IMR-90 (cell line): ENCODE measurements around the gene ANKIB1. TPM values are rescaled to one million over a fixed set of nuclear protein-coding genes. Genes with fewer than 3 reads are reported as not detected.

Experiments
- ATAC-seq: fragments of 200-7000 bp; cut with Tn5 transposase; 2 replicates; pipeline ENCODE4 v1.9.1; 2020; ENCODE audit warnings: low read depth, mild to moderate bottlenecking, moderate library complexity
- BruUV-seq: library from RNA; stranded (reverse); fragments of 400-500 nt; replicated peaks from 2 replicates; lab custom pipeline; 2021; lab: Mats Ljungman, UMichigan
- CTCF ChIA-PET: fragments of 300-600 bp; formaldehyde crosslinking; extraction: SDS; loops from one replicate; lab custom pipeline; 2021; ENCODE audit warnings: antibody characterized with exemption; lab: Yijun Ruan, JAX
- POLR2A ChIA-PET: fragments of 300-600 bp; sonication (Branson Sonifier 250); formaldehyde crosslinking; loops from one replicate; lab custom pipeline; 2022; ENCODE audit warnings: antibody characterized with exemption; ENCODE audit not compliant: unreplicated experiment; lab: Charles Lee
- DNase-seq: peaks from one replicate; pipeline ENCODE4 v3.0.0; 2013
- H2AFZ ChIP-seq: replicated peaks from 2 replicates; pipeline ENCODE3; 2013; ENCODE audit warnings: low read length, mild to moderate bottlenecking; ENCODE audit not compliant: poor library complexity
- H2AK5ac ChIP-seq: 2 replicates; pipeline ENCODE4 v1.6.1; 2013; ENCODE audit warnings: low read depth, low read length, inconsistent platforms
- H2AK9ac ChIP-seq: replicated peaks from 2 replicates; pipeline ENCODE3; 2013; ENCODE audit warnings: mild to moderate bottlenecking, low read depth, low read length, moderate library complexity; ENCODE audit not compliant: poor library complexity
- H2BK120ac ChIP-seq: 2 replicates; pipeline ENCODE4 v1.6.1; 2013; ENCODE audit warnings: low read depth, low read length, inconsistent platforms
- H2BK15ac ChIP-seq: 3 replicates; pipeline ENCODE4 v1.6.1; 2013; ENCODE audit warnings: low read depth, low read length, inconsistent platforms
- H2BK20ac ChIP-seq: 2 replicates; pipeline ENCODE4 v1.6.1; 2013; ENCODE audit warnings: low read depth, mild to moderate bottlenecking, inconsistent platforms, low read length, moderate library complexity
- H2BK5ac ChIP-seq: 2 replicates; pipeline ENCODE4 v1.6.1; 2013; ENCODE audit warnings: mild to moderate bottlenecking, low read depth, low read length, inconsistent platforms; ENCODE audit not compliant: poor library complexity, severe bottlenecking
- H3K14ac ChIP-seq: replicated peaks from 2 replicates; pipeline ENCODE4 v1.6.1; 2013; ENCODE audit warnings: low read depth, low read length, inconsistent platforms
- H3K18ac ChIP-seq: 2 replicates; pipeline ENCODE4 v1.6.1; 2013; ENCODE audit warnings: low read depth, low read length, control low read depth
- H3K23ac ChIP-seq: 2 replicates; pipeline ENCODE4 v1.6.1; 2013; ENCODE audit warnings: low read depth, low read length, inconsistent platforms
- H3K27ac ChIP-seq: 2 replicates; pipeline ENCODE4 v1.5.1; 2013; ENCODE audit warnings: mild to moderate bottlenecking, control low read depth, low read length; ENCODE audit not compliant: insufficient read depth
- H3K27me3 ChIP-seq: 2 replicates; pipeline ENCODE4 v1.6.1; 2013; ENCODE audit warnings: low read length; ENCODE audit not compliant: control insufficient read depth, insufficient read depth
- H3K36me3 ChIP-seq: 2 replicates; pipeline ENCODE4 v1.6.1; 2013; ENCODE audit warnings: low read length, mixed read lengths; ENCODE audit not compliant: control insufficient read depth, insufficient read depth
- H3K4ac ChIP-seq: 2 replicates; pipeline ENCODE4 v1.6.1; 2013; ENCODE audit warnings: low read depth, low read length, inconsistent platforms
- H3K4me1 ChIP-seq: 2 replicates; pipeline ENCODE4 v1.6.1; 2013; ENCODE audit warnings: low read length, mixed read lengths; ENCODE audit not compliant: control insufficient read depth, insufficient read depth
- H3K4me2 ChIP-seq: 2 replicates; pipeline ENCODE4 v1.6.1; 2013; ENCODE audit warnings: low read depth, mild to moderate bottlenecking, control low read depth, low read length, moderate library complexity
- H3K4me3 ChIP-seq: 2 replicates; pipeline ENCODE4 v1.5.1; 2013; ENCODE audit warnings: low read depth, mild to moderate bottlenecking, control low read depth, low read length, moderate library complexity; ENCODE audit not compliant: insufficient read depth
- H3K56ac ChIP-seq: 2 replicates; pipeline ENCODE4 v1.6.1; 2013; ENCODE audit warnings: low read length, inconsistent platforms; ENCODE audit not compliant: insufficient read depth; ENCODE audit errors: extremely low read depth
- H3K79me1 ChIP-seq, 2 experiments: 2 replicates each; pipeline ENCODE4 v1.6.1; 2013; ENCODE audit warnings: low read length in 2 of 2, inconsistent platforms in 1 of 2, low read depth in 1 of 2
- H3K9ac ChIP-seq: 2 replicates; pipeline ENCODE4 v1.6.1; 2013; ENCODE audit warnings: low read depth, low read length, control low read depth
- H3K9me1 ChIP-seq: 2 replicates; pipeline ENCODE4 v1.6.1; 2013; ENCODE audit warnings: low read length, inconsistent platforms; ENCODE audit not compliant: insufficient read depth
- H3K9me3 ChIP-seq: 2 replicates; pipeline ENCODE4 v1.6.1; 2013; ENCODE audit warnings: low read length; ENCODE audit not compliant: control insufficient read depth, insufficient read depth
- H4K20me1 ChIP-seq: 2 replicates; pipeline ENCODE4 v1.6.1; 2013; ENCODE audit warnings: low read length, inconsistent platforms; ENCODE audit not compliant: insufficient read depth
- H4K5ac ChIP-seq: 2 replicates; pipeline ENCODE4 v1.6.1; 2013; ENCODE audit warnings: mild to moderate bottlenecking, low read depth, low read length, control low read depth
- H4K8ac ChIP-seq, 2 experiments: 2 replicates each; pipeline ENCODE4 v1.6.1; 2013; ENCODE audit warnings: low read depth in 2 of 2, low read length in 2 of 2, control low read depth in 1 of 2, inconsistent platforms in 1 of 2
- H4K91ac ChIP-seq: 2 replicates; pipeline ENCODE4 v1.6.1; 2013; ENCODE audit warnings: low read depth, low read length, inconsistent platforms; ENCODE audit not compliant: insufficient read depth
- BHLHE40 ChIP-seq: fragments of 150-350 bp; IDR thresholded peaks from 2 replicates; pipeline ENCODE4 v1.6.1; 2016; ENCODE audit warnings: mild to moderate bottlenecking, low read depth, low read length
- CEBPB ChIP-seq: IDR thresholded peaks from 2 replicates; pipeline ENCODE4 v1.6.1; 2012; ENCODE audit warnings: low read depth, low read length, improper control_type of control experiment
- CHD1 ChIP-seq: IDR thresholded peaks from 2 replicates; pipeline ENCODE4 v1.6.1; 2012; ENCODE audit warnings: low read depth, low read length, improper control_type of control experiment
- FOS ChIP-seq: fragments of 150-350 bp; IDR thresholded peaks from 2 replicates; pipeline ENCODE4 v1.6.1; 2016; ENCODE audit warnings: low read depth, low read length
- MAFK ChIP-seq: IDR thresholded peaks from 2 replicates; pipeline ENCODE4 v1.6.1; 2012; ENCODE audit warnings: low read depth, low read length, improper control_type of control experiment
- MAZ ChIP-seq: IDR thresholded peaks from 2 replicates; pipeline ENCODE4 v1.6.1; 2012; ENCODE audit warnings: low read depth, mild to moderate bottlenecking, low read length, improper control_type of control experiment, moderate library complexity, borderline replicate concordance
- MXI1 ChIP-seq: IDR thresholded peaks from 2 replicates; pipeline ENCODE4 v1.6.1; 2012; ENCODE audit warnings: low read depth, mild to moderate bottlenecking, low read length, moderate library complexity, borderline replicate concordance
- NFE2L2 ChIP-seq: fragments of 150-350 bp; IDR thresholded peaks from 2 replicates; pipeline ENCODE4 v1.6.1; 2016; ENCODE audit warnings: low read depth, mild to moderate bottlenecking, low read length
- POLR2A ChIP-seq: IDR thresholded peaks from 2 replicates; pipeline ENCODE4 v1.6.1; 2012; ENCODE audit warnings: mild to moderate bottlenecking, low read depth, low read length
- RAD21 ChIP-seq: IDR thresholded peaks from 2 replicates; pipeline ENCODE4 v1.6.1; 2012; ENCODE audit warnings: low read length, improper control_type of control experiment
- RCOR1 ChIP-seq: IDR thresholded peaks from 2 replicates; pipeline ENCODE4 v1.6.1; 2012; ENCODE audit warnings: mild to moderate bottlenecking, low read length, improper control_type of control experiment; ENCODE audit not compliant: insufficient replicate concordance
- RFX5 ChIP-seq: IDR thresholded peaks from 2 replicates; pipeline ENCODE4 v1.8.0; 2012; ENCODE audit warnings: low read depth, mild to moderate bottlenecking, low read length, moderate library complexity
- SMC3 ChIP-seq: fragments of 150-350 bp; IDR thresholded peaks from 2 replicates; pipeline ENCODE4 v1.6.1; 2016; ENCODE audit warnings: low read depth, mild to moderate bottlenecking, antibody characterized with exemption, low read length, moderate library complexity
- WGBS, 2 experiments: methylation state at CpG; one replicate each; pipeline versions ENCODE4 v1.1.5 to v1.1.7; 2013; ENCODE audit warnings: missing lambda C conversion rate in 2 of 2; ENCODE audit not compliant: insufficient read length in 1 of 2; ENCODE audit errors: extremely low coverage in 2 of 2; 5-methylcytosine and 5-hydroxymethylcytosine counted together
- dilution Hi-C: fragments of 300-500 bp; cut with HindIII; formaldehyde crosslinking; loops from one replicate; pipeline ENCODE4 v1.14.3; 2018; ENCODE audit warnings: low sequenced_read_pairs; ENCODE audit not compliant: unreplicated experiment
- in situ Hi-C: fragments of 300-500 bp; cut with MboI; formaldehyde crosslinking; loops from 3 replicates; pipeline ENCODE4 v1.14.3; 2019; ENCODE audit warnings: low sequenced_read_pairs, inconsistent platforms, mixed read lengths
- intact Hi-C: fragments of 100-400 bp; cut with micrococcal nuclease; formaldehyde crosslinking; loops from 2 replicates; pipeline ENCODE4 v1.10.0; 2022
- polyA plus RNA-seq, 3 experiments: library from polyadenylated mRNA; depleted of rRNA; stranded (reverse); fragments of >200 nt; gene quantifications; 2 replicates each; pipeline ENCODE4 v1.2.3, GENCODE V29; 2012; ENCODE audit warnings: low replicate concordance in 1 of 3
- total RNA-seq: library from RNA; depleted of rRNA; stranded (reverse); fragments of >200 nt; gene quantifications from 2 replicates; pipeline ENCODE4 v1.2.3, GENCODE V29; 2012
- TF ChIP-seq, protein P1 (sequence below): conservative IDR thresholded peaks from 2 replicates; pipeline ENCODE4 v1.5.1; 2012; ENCODE audit warnings: mild to moderate bottlenecking, low read depth, low read length, improper control_type of control experiment
- TF ChIP-seq, protein P2 (sequence below): fragments of 150-350 bp; IDR thresholded peaks from 2 replicates; pipeline ENCODE4 v1.6.1; 2017; ENCODE audit warnings: mild to moderate bottlenecking, antibody characterized with exemption, low read length, low read depth
- TF ChIP-seq, protein P3 (sequence below): fragments of 150-350 bp; IDR thresholded peaks from 2 replicates; pipeline ENCODE4 v1.6.1; 2016; ENCODE audit warnings: low read depth, mild to moderate bottlenecking, low read length, moderate library complexity, borderline replicate concordance

ANKIB1 gene
- total and polyA plus RNA-seq, 2 of the 4 experiments (the other 2 are of a cell fraction), result 18.7 to 33.9 TPM

DNA sequence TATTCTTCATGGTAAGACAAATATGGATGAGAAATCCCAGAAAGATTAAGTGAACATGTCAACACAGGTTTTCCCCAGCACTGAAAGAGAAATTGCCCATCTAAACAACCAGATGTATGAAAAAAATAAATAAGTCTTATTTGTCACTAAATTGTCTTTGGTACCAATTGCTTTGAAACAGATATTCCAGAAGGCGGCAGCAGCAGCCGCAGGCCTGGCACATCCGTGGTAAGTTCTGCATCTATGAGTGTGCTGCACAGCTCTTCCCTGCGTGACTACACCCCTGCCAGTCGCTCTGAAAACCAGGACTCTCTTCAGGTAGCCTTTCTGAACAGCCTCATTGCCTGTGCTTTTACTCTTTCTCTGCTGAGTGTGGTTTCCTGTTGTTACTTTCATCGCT, 151.8 kb downstream of the ANKIB1 start:
- no TSS peak for BruUV-seq
- Histone ChIP-seq H2AK9ac (no peak overlapping the region), H3K4me2 (no peak overlapping the region), H3K18ac (no peak overlapping the region), H3K56ac (no peak overlapping the region), H3K9ac (no peak overlapping the region), H3K9me3 (no peaks in the 10 kb centered on the region), H2BK5ac (no peak overlapping the region), H3K36me3 (peaks cover 21% of the 10 kb centered on the region), H3K4ac (no peak overlapping the region), H2AFZ (no peak overlapping the region), H3K79me1 (no peaks in the 10 kb centered on the region), H2BK15ac (no peak overlapping the region), H4K91ac (no peak overlapping the region), H3K14ac (no peak overlapping the region), H3K27ac (no peak overlapping the region), H4K5ac (no peak overlapping the region), H2BK120ac (no peak overlapping the region), H3K4me1 (no peaks in the 10 kb centered on the region), H4K8ac (no peak overlapping the region), H3K27me3 (no peaks in the 10 kb centered on the region), H3K23ac (no peak overlapping the region), H2AK5ac (no peak overlapping the region), H3K4me3 (no peak overlapping the region), H2BK20ac (no peak overlapping the region), H4K20me1 (no peaks in the 10 kb centered on the region), H3K9me1 (no peaks in the 10 kb centered on the region)
- CTCF ChIA-PET, result no interaction called here
- dilution Hi-C loops (no loop called here), in situ Hi-C loops (no loop called here), intact Hi-C loops (no loop called here)
- POLR2A ChIA-PET, result no interaction called here
- 95% methylated on average over 3 of the region's 6 CpGs; no CpG with 5 or more reads in 1 of the 2 experiments for WGBS, 2 experiments
- TF ChIP-seq CHD1 (no peak), RFX5 (no peak), MAZ (no peak), NFE2L2 (no peak), BHLHE40 (no peak), CEBPB (no peak), RAD21 (no peak), RCOR1 (no peak), MAFK (no peak), MXI1 (no peak), POLR2A (no peak), FOS (no peak), SMC3 (no peak)
- TF ChIP-seq, protein P1, sequence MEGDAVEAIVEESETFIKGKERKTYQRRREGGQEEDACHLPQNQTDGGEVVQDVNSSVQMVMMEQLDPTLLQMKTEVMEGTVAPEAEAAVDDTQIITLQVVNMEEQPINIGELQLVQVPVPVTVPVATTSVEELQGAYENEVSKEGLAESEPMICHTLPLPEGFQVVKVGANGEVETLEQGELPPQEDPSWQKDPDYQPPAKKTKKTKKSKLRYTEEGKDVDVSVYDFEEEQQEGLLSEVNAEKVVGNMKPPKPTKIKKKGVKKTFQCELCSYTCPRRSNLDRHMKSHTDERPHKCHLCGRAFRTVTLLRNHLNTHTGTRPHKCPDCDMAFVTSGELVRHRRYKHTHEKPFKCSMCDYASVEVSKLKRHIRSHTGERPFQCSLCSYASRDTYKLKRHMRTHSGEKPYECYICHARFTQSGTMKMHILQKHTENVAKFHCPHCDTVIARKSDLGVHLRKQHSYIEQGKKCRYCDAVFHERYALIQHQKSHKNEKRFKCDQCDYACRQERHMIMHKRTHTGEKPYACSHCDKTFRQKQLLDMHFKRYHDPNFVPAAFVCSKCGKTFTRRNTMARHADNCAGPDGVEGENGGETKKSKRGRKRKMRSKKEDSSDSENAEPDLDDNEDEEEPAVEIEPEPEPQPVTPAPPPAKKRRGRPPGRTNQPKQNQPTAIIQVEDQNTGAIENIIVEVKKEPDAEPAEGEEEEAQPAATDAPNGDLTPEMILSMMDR, result no peak
- TF ChIP-seq, protein P2, sequence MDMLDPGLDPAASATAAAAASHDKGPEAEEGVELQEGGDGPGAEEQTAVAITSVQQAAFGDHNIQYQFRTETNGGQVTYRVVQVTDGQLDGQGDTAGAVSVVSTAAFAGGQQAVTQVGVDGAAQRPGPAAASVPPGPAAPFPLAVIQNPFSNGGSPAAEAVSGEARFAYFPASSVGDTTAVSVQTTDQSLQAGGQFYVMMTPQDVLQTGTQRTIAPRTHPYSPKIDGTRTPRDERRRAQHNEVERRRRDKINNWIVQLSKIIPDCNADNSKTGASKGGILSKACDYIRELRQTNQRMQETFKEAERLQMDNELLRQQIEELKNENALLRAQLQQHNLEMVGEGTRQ, result no peak
- TF ChIP-seq, protein P3, sequence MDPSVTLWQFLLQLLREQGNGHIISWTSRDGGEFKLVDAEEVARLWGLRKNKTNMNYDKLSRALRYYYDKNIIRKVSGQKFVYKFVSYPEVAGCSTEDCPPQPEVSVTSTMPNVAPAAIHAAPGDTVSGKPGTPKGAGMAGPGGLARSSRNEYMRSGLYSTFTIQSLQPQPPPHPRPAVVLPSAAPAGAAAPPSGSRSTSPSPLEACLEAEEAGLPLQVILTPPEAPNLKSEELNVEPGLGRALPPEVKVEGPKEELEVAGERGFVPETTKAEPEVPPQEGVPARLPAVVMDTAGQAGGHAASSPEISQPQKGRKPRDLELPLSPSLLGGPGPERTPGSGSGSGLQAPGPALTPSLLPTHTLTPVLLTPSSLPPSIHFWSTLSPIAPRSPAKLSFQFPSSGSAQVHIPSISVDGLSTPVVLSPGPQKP, result no peak
- ATAC-seq (no peak), DNase-seq (no peak)
